Osteocyte (in vitro differentiated cells): Measurements from ENCODE around the gene RFC1. TPM values are rescaled to one million over a fixed set of nuclear protein-coding genes. Genes with fewer than 3 reads are reported as not detected.

Source experiments
- DNase-seq: peaks from one replicate; pipeline ENCODE4 v3.0.0; 2021; ENCODE audit warnings: mixed read lengths; ENCODE audit not compliant: unreplicated experiment; ENCODE audit errors: extremely low spot score
- H3K27ac Mint-ChIP-seq: one replicate; pipeline ENCODE4 v1.8.0; 2021; ENCODE audit warnings: mild to moderate bottlenecking, mixed read lengths; ENCODE audit not compliant: unreplicated experiment
- H3K27me3 Mint-ChIP-seq: one replicate; pipeline ENCODE4 v1.8.0; 2021; ENCODE audit warnings: mixed read lengths; ENCODE audit not compliant: unreplicated experiment
- H3K36me3 Mint-ChIP-seq: one replicate; pipeline ENCODE4 v1.8.0; 2021; ENCODE audit warnings: mixed read lengths; ENCODE audit not compliant: unreplicated experiment
- H3K4me1 Mint-ChIP-seq: one replicate; pipeline ENCODE4 v1.8.0; 2021; ENCODE audit warnings: mixed read lengths; ENCODE audit not compliant: unreplicated experiment
- H3K4me3 Mint-ChIP-seq: one replicate; pipeline ENCODE4 v1.8.0; 2021; ENCODE audit warnings: mild to moderate bottlenecking, moderate library complexity, mixed read lengths; ENCODE audit not compliant: unreplicated experiment
- H3K9me3 Mint-ChIP-seq: one replicate; pipeline ENCODE4 v1.8.0; 2021; ENCODE audit warnings: mixed read lengths; ENCODE audit not compliant: unreplicated experiment
- CTCF ChIP-seq: fragments of 200-600 bp; sonication (generic); IDR thresholded peaks from 2 replicates; pipeline ENCODE4 v1.5.0; 2021; ENCODE audit warnings: antibody characterized with exemption, mild to moderate bottlenecking, moderate library complexity
- total RNA-seq: library from RNA; stranded (reverse); gene quantifications from 2 replicates; pipeline ENCODE4 v1.2.1, GENCODE V29; 2021

The RFC1 gene
- total RNA-seq, 1 donor from 2014 or later = 48.8 TPM

- no peaks in the 10 kb centered on the region for H3K9me3 Mint-ChIP-seq
- no peak for DNase-seq
- no peak overlapping the region for H3K4me3 Mint-ChIP-seq
- no peaks in the 10 kb centered on the region for H3K27me3 Mint-ChIP-seq
- peaks cover 2% of the 10 kb centered on the region for H3K4me1 Mint-ChIP-seq
- TF ChIP-seq CTCF = no peak
- no peak overlapping the region for H3K27ac Mint-ChIP-seq
- peaks cover 15% of the 10 kb centered on the region for H3K36me3 Mint-ChIP-seq
Observed at GRCh38 chr4:39331191-39331590, 35.0 kb downstream of the RFC1 start.

GRCh38 chr4:39330353-39330752 lies 35.8 kb downstream of the RFC1 start:
- no peak for TF ChIP-seq CTCF
- no peaks in the 10 kb centered on the region for H3K27me3 Mint-ChIP-seq
- no peak overlapping the region for H3K4me3 Mint-ChIP-seq
- H3K36me3 Mint-ChIP-seq = peaks cover 15% of the 10 kb centered on the region
- no peak for DNase-seq
- peaks cover 2% of the 10 kb centered on the region for H3K4me1 Mint-ChIP-seq
- no peaks in the 10 kb centered on the region for H3K9me3 Mint-ChIP-seq
- no peak overlapping the region for H3K27ac Mint-ChIP-seq

DNA sequence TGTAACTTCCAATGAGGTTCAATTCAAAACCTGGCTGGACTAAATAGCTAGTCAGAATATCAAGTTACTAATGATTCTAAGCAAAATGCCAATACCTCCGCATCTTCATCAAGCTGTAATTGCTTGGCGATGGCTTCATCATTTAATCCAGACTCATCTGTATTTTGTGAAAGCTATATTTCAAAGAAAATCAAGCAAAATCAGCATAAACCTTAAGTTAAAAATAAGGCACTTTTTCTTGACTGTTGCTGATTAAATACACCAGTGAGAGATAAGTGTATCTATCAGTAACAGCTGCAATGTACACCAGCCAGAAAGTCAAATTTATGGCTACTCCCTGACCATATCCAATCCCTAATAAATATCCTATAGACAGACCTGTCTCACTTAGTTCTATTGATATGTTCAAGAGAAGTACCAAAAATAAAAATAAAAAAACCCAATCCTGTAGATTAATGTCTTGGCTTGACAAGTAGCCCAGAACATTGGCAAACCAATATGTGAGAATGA lies 39.6 kb downstream of the RFC1 start:
- Mint-ChIP-seq H3K27ac (no peak overlapping the region), H3K9me3 (no peaks in the 10 kb centered on the region), H3K36me3 (peaks cover 30% of the 10 kb centered on the region), H3K4me3 (no peak overlapping the region), H3K4me1 (no peaks in the 10 kb centered on the region), H3K27me3 (no peaks in the 10 kb centered on the region)
- no peak for DNase-seq
- TF ChIP-seq CTCF = no peak

DNA sequence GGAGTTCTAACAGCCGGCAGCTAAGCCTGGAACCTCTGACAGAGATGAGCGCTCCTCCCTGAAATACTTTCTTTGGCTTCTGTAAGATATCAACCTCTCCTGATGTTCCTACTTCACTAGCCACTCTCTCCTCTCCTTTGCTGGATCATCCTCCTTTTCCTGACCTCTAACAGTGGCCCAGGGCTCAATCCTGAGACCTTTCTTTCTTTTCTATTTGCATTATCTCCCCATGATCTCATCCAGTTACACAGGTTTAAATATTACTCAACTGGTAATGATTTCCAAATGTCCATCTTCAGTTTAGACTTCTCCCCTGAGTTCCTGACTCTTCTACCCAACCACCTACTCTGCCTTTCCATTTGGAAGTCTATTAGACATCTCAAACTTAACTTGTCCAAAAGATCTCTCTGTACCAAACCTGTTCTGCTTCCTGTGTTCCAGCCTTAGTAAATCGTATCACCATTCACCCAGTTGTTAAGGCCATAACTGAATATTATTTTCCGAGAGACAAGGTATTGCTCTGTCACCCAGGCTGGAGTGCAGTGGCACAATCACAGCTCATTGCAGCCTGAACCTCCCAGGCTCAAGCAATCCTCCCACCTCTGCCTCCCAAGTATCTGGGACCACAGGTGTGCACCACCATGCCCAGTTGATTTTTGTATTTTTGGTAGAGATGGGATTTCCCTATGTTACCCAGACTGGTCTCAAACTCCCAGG lies 41.1 kb downstream of the RFC1 start:
- Mint-ChIP-seq H3K4me3 (no peak overlapping the region), H3K36me3 (peaks cover 30% of the 10 kb centered on the region), H3K4me1 (peaks cover 12% of the 10 kb centered on the region), H3K27ac (no peak overlapping the region), H3K27me3 (no peaks in the 10 kb centered on the region), H3K9me3 (no peaks in the 10 kb centered on the region)
- no peak for DNase-seq
- no peak for TF ChIP-seq CTCF

DNA sequence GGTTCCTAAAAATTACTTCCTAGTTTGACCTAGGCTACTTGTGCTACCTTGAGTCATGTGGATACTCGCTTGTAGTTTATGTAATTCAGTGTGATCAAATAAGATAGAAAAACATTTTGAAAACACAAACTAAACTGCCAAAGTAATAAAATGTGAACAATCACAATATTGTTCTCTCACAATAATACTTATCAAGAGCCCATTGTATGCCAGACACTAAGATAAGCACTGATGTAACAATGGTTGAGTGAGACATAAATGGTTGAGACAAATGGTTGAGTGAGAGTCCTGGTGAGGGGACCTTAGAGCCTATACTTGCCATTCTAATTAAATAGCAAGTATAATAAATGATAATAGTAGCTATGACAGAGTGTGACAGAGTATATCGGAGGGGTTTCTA lies 41.7 kb downstream of the RFC1 start:
- H3K36me3 Mint-ChIP-seq = peaks cover 33% of the 10 kb centered on the region
- H3K4me3 Mint-ChIP-seq = no peak overlapping the region
- no peak overlapping the region for H3K27ac Mint-ChIP-seq
- no peaks in the 10 kb centered on the region for H3K27me3 Mint-ChIP-seq
- H3K9me3 Mint-ChIP-seq = no peaks in the 10 kb centered on the region
- peaks cover 18% of the 10 kb centered on the region for H3K4me1 Mint-ChIP-seq
- TF ChIP-seq CTCF = no peak
- DNase-seq = no peak
